Lung (tissue), 12 donors: ENCODE data around the gene ADTRP. TPM values are rescaled to one million over a fixed set of nuclear protein-coding genes. Genes with fewer than 3 reads are reported as not detected.

Experiments used
- ATAC-seq: fragments of 200-7000 bp; cut with Tn5 transposase; one replicate; pipeline ENCODE4 v1.9.1; 2020; ENCODE audit warnings: moderate number of reproducible peaks; ENCODE audit not compliant: insufficient read depth, low FRiP score
- DNase-seq, 3 donors: peaks; one replicate each; pipeline ENCODE4 v3.0.0-alpha.2; 2013 to 2017
- H3K27ac ChIP-seq, 2 donors: one replicate each; pipeline ENCODE4 v1.5.1; 2013; ENCODE audit warnings: mild to moderate bottlenecking in 2 of 2, moderate library complexity in 2 of 2, control low read depth in 1 of 2, inconsistent platforms in 1 of 2, low read depth in 1 of 2, low read length in 1 of 2
- H3K27me3 ChIP-seq, 3 donors: one replicate each; pipeline ENCODE4 v1.5.1; 2013; ENCODE audit warnings: low read length in 2 of 3; ENCODE audit not compliant: control insufficient read depth in 3 of 3, insufficient read depth in 3 of 3
- H3K36me3 ChIP-seq, 4 donors: one replicate each; pipeline ENCODE4 v1.5.1; 2013; ENCODE audit warnings: low read length in 4 of 4, mild to moderate bottlenecking in 1 of 4, moderate library complexity in 1 of 4; ENCODE audit not compliant: control insufficient read depth in 4 of 4, insufficient read depth in 4 of 4
- H3K4me1 ChIP-seq, 5 donors: one replicate each; pipeline ENCODE4 v1.5.1; 2013; ENCODE audit warnings: low read length in 5 of 5, mild to moderate bottlenecking in 2 of 5, moderate library complexity in 1 of 5; ENCODE audit not compliant: control insufficient read depth in 5 of 5, insufficient read depth in 5 of 5
- H3K4me3 ChIP-seq: one replicate; pipeline ENCODE4 v1.5.1; 2013; ENCODE audit warnings: mild to moderate bottlenecking, control low read depth, moderate library complexity
- H3K9ac ChIP-seq, 2 donors: one replicate each; pipeline ENCODE4 v1.5.1; 2013; ENCODE audit warnings: low read length in 2 of 2, control low read depth in 1 of 2; ENCODE audit not compliant: insufficient read depth in 1 of 2
- H3K9me3 ChIP-seq, 4 donors: one replicate each; pipeline ENCODE4 v1.5.1; 2013; ENCODE audit warnings: low read length in 3 of 4, mild to moderate bottlenecking in 1 of 4, moderate library complexity in 1 of 4; ENCODE audit not compliant: control insufficient read depth in 4 of 4, insufficient read depth in 3 of 4
- CTCF ChIP-seq: IDR thresholded peaks from 2 replicates; pipeline ENCODE4 v1.5.1; 2012; ENCODE audit warnings: mild to moderate bottlenecking; ENCODE audit errors: control extremely low read depth, extremely low read depth
- WGBS, 2 donors: extraction: QIAGEN DNeasy Blood & Tissue Kit; methylation state at CpG; one replicate each; pipeline ENCODE4 v1.1.7; 2013; 5-methylcytosine and 5-hydroxymethylcytosine counted together
- polyA plus RNA-seq, 2 donors: library from polyadenylated mRNA; stranded (reverse); fragments of 200-250 nt; gene quantifications; one replicate each; pipeline ENCODE4 v1.2.1, GENCODE V29; 2013
- total RNA-seq, 2 donors: library from RNA; depleted of rRNA in 1 of 2; stranded (reverse); fragments of >200 nt in 1 of 2; gene quantifications; one replicate each; pipeline ENCODE4 v1.2.1, GENCODE V29; 2014 to 2021
- donor health status: control.
- donor health status: control.
- donor health status: Bipolar disorder and iron deficiency.
- donor health status: healthy.
- donor health status: DM: yes; HTN: yes; CAD: no.

Gene ADTRP
- total and polyA plus RNA-seq, 4 donors: 3.9 to 8.0 (median 5.7) TPM

GRCh38 chr6:11772109-11772825 lies 6.3 kb downstream of the ADTRP start:
- no peaks in the 10 kb centered on the region for H3K9me3 ChIP-seq
- H3K4me1 ChIP-seq: peaks cover 0 to 9% (median 4%) of the 10 kb centered on the region in 5 donors
- no peaks in the 10 kb centered on the region for H3K27me3 ChIP-seq
- TF ChIP-seq CTCF: no peak
- WGBS, 2 donors: 88 to 92% methylated on average over 10 of the region's 10 CpGs
- H3K27ac ChIP-seq: no peak overlapping the region
- no peak for ATAC-seq
- no peaks in the 10 kb centered on the region for H3K36me3 ChIP-seq
- no peak overlapping the region for H3K4me3 ChIP-seq
- no peak for DNase-seq
- no peak overlapping the region for H3K9ac ChIP-seq

GRCh38 chr6:11771473-11772048 lies 7.0 kb downstream of the ADTRP start:
- Histone ChIP-seq H3K4me1 (peaks cover 0 to 12% (median 10%) of the 10 kb centered on the region in 5 donors), H3K27me3 (no peaks in the 10 kb centered on the region), H3K27ac (peak overlapping the region; percentile 47 to 80), H3K36me3 (no peaks in the 10 kb centered on the region), H3K4me3 (no peak overlapping the region), H3K9ac (no peak overlapping the region), H3K9me3 (no peaks in the 10 kb centered on the region)
- no peak for DNase-seq
- no peak for ATAC-seq
- TF ChIP-seq CTCF: no peak
- 89 to 92% methylated on average over 13 of the region's 13 CpGs for WGBS, 2 donors

DNA sequence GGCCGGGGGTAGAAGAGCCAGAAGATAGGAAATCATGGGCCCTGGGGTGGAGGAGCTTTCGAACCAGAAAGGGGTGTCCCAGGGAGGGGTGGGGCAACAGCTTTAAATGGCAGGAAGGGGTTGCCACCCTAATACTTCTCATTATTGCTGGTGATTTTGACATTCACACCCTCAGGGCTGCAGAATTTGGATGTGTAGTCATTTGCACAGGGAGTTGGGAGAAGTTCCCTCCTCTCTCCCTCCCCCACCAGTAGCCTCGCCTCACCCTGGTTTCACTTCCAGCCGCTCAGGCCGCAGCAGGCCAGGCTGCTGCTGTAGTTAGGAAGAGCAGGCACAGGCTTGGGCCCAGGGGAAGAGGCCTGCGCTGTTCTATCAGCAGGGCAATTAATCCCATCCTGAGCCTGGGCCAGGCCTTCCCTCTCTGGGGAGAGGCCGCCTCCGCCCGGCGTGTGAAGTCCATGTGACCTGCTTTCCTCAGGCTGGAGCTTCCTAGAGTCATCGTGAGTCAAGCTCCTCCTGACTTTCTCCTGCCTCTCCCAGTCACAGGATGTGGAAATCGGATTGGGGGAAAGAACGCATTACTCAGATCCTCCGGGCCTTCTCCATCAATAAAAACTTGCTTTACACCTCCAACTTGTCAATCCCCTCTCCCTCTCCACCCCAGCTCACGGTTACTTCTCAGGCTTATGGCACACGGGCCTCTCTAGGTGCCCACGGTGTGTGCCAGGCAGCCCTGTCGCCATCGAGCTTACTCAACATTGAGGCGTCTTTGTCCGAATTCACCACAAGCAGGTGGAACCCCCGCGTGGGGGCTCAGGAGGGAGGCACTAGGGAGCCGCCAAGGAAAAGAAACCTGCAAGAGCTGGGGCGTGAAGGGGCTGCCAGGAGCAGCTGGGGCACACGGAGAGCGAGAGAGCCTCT lies 7.8 kb downstream of the ADTRP start:
- ATAC-seq (peak; percentile 88), DNase-seq (peak; percentile 29 to 57 (median 38))
- Histone ChIP-seq H3K9me3 (no peaks in the 10 kb centered on the region), H3K9ac (no peak overlapping the region), H3K36me3 (no peaks in the 10 kb centered on the region), H3K4me1 (peaks cover 0 to 13% (median 10%) of the 10 kb centered on the region in 5 donors), H3K4me3 (no peak overlapping the region), H3K27me3 (no peaks in the 10 kb centered on the region), H3K27ac (peak overlapping the region; percentile 64 to 80)
- 69 to 73% methylated on average over 27 of the region's 27 CpGs for WGBS, 2 donors
- TF ChIP-seq CTCF: no peak
